Mesodermal cell (in vitro differentiated cells): Measurements from ENCODE around the gene FAM81A.

ENCODE experiments used
- H3K27ac ChIP-seq: 2 replicates; pipeline ENCODE4 v1.7.0; 2013; ENCODE audit warnings: mild to moderate bottlenecking, low read depth, low read length, moderate library complexity; ENCODE audit not compliant: severe bottlenecking
- H3K36me3 ChIP-seq: 2 replicates; pipeline ENCODE4 v1.7.1; 2013; ENCODE audit warnings: mild to moderate bottlenecking, low read length, moderate library complexity; ENCODE audit not compliant: control insufficient read depth, insufficient read depth
- H3K4me1 ChIP-seq: one replicate; pipeline ENCODE4 v1.7.1; 2013; ENCODE audit warnings: mild to moderate bottlenecking, low read length; ENCODE audit not compliant: insufficient read depth, control insufficient read depth, poor library complexity, severe bottlenecking
- H3K4me3 ChIP-seq: 2 replicates; pipeline ENCODE4 v1.7.0; 2013; ENCODE audit warnings: low read length, control low read depth, mild to moderate bottlenecking; ENCODE audit not compliant: insufficient read depth, poor library complexity, severe bottlenecking; ENCODE audit errors: extremely low read depth
- H3K9me3 ChIP-seq: 2 replicates; pipeline ENCODE4 v1.7.1; 2013; ENCODE audit warnings: mild to moderate bottlenecking, low read length, moderate library complexity; ENCODE audit not compliant: control insufficient read depth
- WGBS, 2 experiments: methylation state at CpG; one replicate each; pipeline ENCODE4 v1.1.5; 2013; ENCODE audit warnings: missing lambda C conversion rate in 2 of 2; ENCODE audit not compliant: insufficient coverage in 2 of 2; 5-methylcytosine and 5-hydroxymethylcytosine counted together

FAM81A gene

DNA sequence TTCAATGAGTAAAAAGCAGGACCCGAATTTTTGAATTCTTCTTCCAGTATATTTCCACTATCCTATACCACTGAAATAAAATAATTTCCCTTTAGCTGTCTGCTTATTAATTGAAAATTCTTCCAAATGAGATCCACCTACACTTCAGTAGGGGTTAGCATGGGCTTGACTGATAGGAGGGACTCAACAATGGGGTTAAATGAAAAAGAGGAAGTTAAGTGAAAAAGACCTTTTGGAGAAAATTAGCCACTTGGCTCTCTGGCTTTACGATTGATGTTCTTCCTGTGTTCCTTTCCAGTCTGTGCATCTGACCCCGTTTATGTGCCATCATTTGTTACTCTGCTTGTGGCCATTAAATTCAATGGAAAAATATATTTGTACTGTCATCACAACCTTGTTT is 119.6 kb downstream of the FAM81A start:
- Histone ChIP-seq H3K4me1 (no peaks in the 10 kb centered on the region), H3K9me3 (no peaks in the 10 kb centered on the region), H3K27ac (no peak overlapping the region), H3K36me3 (no peaks in the 10 kb centered on the region), H3K4me3 (no peak overlapping the region)
- 88 to 91% methylated on average over 1 of the region's 3 CpGs for WGBS, 2 experiments

DNA sequence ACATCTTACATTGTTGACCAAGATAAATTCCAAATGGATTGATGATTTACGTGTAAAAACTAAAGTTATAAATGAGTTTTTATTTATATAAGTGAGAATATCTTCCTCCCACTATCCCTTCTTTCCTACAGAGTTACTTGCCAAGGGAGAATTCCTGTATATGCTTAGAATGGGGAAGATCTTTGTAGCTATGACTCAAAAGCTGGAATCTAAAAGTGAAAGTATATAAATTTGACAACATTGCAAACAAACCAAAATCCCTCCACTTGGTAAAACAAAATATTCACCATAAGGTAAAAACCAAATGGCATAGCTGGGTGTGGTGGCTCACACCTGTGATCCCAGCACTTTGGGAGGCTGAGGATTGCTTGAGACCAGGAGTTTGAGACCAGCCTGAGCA is 120.9 kb downstream of the FAM81A start:
- Histone ChIP-seq H3K4me3 (no peak overlapping the region), H3K4me1 (no peaks in the 10 kb centered on the region), H3K36me3 (no peaks in the 10 kb centered on the region), H3K27ac (no peak overlapping the region), H3K9me3 (no peaks in the 10 kb centered on the region)
- no CpG with 5 or more reads among the region's 1 CpG for WGBS, 2 experiments

- Histone ChIP-seq H3K4me1 (no peaks in the 10 kb centered on the region), H3K27ac (no peak overlapping the region), H3K36me3 (no peaks in the 10 kb centered on the region), H3K9me3 (no peaks in the 10 kb centered on the region), H3K4me3 (no peak overlapping the region)
- 92 to 94% methylated on average over 2 of the region's 4 CpGs for WGBS, 2 experiments
These were observed 123.6 kb downstream of the FAM81A start for GRCh38 chr15:59561547-59561946.

DNA sequence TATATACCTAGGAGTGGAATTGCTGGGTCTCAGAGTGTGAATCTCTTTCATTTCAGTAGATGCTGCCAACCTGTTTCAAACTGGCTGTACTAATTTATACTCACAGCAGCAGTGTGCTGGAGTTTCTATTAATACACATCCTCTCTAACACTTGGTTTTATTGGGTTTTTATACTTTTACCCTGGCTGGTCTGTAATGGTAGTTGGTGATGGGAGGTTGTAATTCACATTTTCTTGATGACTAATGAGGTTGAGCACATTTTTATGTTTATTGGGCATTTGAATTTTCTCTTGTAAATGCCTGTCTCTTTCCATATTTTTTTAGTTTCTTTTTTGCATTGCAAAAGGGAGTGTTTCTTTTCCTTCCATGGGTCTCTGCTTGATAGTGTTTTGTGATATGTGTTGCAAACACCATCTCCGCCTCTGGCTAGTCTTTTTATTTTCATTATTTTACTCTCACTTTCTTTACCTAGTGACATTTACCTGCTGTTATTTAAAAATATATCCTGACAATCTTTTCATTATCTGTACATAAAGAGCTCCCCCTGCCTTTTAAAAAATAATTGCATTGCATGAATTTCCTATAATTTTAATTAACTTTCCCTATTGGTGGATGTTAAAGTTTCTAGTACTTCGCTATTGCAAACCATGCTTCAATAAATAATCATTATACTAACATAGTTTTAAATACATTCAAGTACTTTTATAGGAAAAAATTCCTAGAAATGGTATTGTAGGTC is 124.6 kb downstream of the FAM81A start:
- Histone ChIP-seq H3K27ac (no peak overlapping the region), H3K4me1 (no peaks in the 10 kb centered on the region), H3K4me3 (no peak overlapping the region), H3K9me3 (no peaks in the 10 kb centered on the region), H3K36me3 (no peaks in the 10 kb centered on the region)
- WGBS, 2 experiments: no CpG with 5 or more reads among the region's 2 CpGs

DNA sequence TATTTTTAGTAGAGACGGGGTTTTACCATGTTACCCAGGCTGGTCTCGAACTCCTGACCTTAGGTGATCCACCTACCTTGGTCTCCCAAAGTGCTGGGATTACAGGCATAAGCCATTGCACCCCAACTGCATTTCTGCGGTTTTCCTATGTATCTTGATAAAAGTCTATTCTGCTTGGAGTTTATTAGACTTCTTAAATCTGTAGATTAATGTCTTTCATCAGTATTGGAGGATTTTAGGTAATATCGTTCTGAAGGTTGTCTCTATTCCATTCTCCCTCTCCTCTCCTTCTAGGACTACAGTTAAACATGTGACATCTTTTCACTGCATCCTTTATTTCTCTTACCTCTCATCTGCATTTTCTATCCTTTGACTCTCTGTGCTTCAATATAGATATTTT is 127.3 kb downstream of the FAM81A start:
- 92 to 100% methylated on average over 2 to 3 of the region's 4 CpGs for WGBS, 2 experiments

GRCh38 chr15:59567324-59567723 is 129.3 kb downstream of the FAM81A start:
- no CpG with 5 or more reads among the region's 1 CpG for WGBS, 2 experiments

More for the DNA sequence above, 127.3 kb downstream of the FAM81A start:
- no peak overlapping the region for H3K27ac ChIP-seq
- no peak overlapping the region for H3K4me3 ChIP-seq
- no peaks in the 10 kb centered on the region for H3K36me3 ChIP-seq
- no peaks in the 10 kb centered on the region for H3K4me1 ChIP-seq
- no peaks in the 10 kb centered on the region for H3K9me3 ChIP-seq

DNA sequence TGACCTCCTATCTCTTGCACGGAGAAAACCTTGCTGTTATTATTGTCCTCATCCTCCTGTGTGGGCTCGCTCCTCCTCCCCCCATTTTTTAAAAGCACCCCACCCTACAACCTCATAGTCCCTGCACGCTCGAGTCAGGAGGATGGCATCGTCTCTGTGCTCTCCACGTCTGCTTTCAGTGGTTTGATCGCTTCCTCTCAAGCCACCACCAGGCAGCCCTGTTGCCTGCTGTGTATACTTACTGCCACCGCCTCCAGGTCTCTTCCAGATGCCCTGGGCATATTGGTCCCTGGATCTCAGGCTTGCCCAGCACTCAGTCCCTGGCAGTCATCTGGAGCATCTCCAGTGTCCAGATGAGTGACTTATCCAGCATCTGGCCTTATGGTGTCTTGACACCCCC is 131.5 kb downstream of the FAM81A start:
- Histone ChIP-seq H3K4me3 (no peak overlapping the region), H3K27ac (no peak overlapping the region), H3K4me1 (no peaks in the 10 kb centered on the region), H3K9me3 (no peaks in the 10 kb centered on the region), H3K36me3 (no peaks in the 10 kb centered on the region)
- WGBS, 2 experiments: 89 to 93% methylated on average over 7 to 8 of the region's 8 CpGs

More at GRCh38 chr15:59567324-59567723, 129.3 kb downstream of the FAM81A start:
- Histone ChIP-seq H3K4me3 (no peak overlapping the region), H3K36me3 (no peaks in the 10 kb centered on the region), H3K27ac (no peak overlapping the region), H3K4me1 (no peaks in the 10 kb centered on the region), H3K9me3 (no peaks in the 10 kb centered on the region)

DNA sequence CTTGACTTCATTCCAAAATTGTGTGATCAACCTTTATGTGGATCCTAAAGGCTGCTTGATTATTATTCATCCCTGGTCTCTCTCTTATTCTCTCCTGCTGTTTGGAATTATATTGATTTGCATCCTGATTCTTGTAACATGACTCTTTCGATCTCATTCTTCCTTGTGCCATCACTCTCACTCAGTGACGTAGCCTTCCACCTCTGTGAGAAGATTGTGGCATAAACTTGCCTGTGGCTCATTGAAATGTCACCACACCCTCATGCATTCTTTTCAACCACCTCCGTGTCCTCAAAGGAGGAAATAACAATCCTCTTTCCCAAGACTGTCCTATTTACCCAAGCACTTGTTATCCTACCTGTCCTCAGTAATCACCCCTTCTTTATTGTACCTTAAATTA is 132.3 kb downstream of the FAM81A start:
- Histone ChIP-seq H3K36me3 (no peaks in the 10 kb centered on the region), H3K4me3 (no peak overlapping the region), H3K27ac (no peak overlapping the region), H3K4me1 (no peaks in the 10 kb centered on the region), H3K9me3 (no peaks in the 10 kb centered on the region)
- 56 to 76% methylated on average over 1 to 3 of the region's 3 CpGs for WGBS, 2 experiments

GRCh38 chr15:59571606-59572005 is 133.6 kb downstream of the FAM81A start:
- H3K9me3 ChIP-seq: no peaks in the 10 kb centered on the region
- no peaks in the 10 kb centered on the region for H3K4me1 ChIP-seq
- no peak overlapping the region for H3K27ac ChIP-seq
- no peak overlapping the region for H3K4me3 ChIP-seq
- WGBS, 2 experiments: 89 to 93% methylated on average over 3 of the region's 6 CpGs
- no peaks in the 10 kb centered on the region for H3K36me3 ChIP-seq
